Gastroesophageal sphincter (tissue), 3 donors: ENCODE data around the gene TACR1.

Source experiments
- EP300 ChIP-seq: sonication (generic); formaldehyde crosslinking; IDR thresholded peaks from one replicate; pipeline ENCODE4 v1.6.1; 2017; ENCODE audit warnings: antibody characterized with exemption, mild to moderate bottlenecking
- POLR2A ChIP-seq, 2 donors: fragments of 450-650 bp; IDR thresholded peaks; one replicate each; pipeline ENCODE4 v1.6.1; 2017; ENCODE audit warnings: antibody characterized with exemption in 2 of 2, mild to moderate bottlenecking in 2 of 2, moderate library complexity in 1 of 2
- POLR2AphosphoS5 ChIP-seq: sonication (generic); formaldehyde crosslinking; IDR thresholded peaks from one replicate; pipeline ENCODE4 v1.6.1; 2017; ENCODE audit warnings: antibody characterized with exemption
- TF ChIP-seq, protein P1 (sequence below), 4 experiments: fragments of 200-600 bp in 2 of 4; fragments of 450-650 bp in 2 of 4; sonication (generic) in 1 of 4; IDR thresholded peaks; one replicate each; pipeline ENCODE4 v1.5.1; 2017 to 2019; ENCODE audit warnings: antibody characterized with exemption in 4 of 4, mild to moderate bottlenecking in 2 of 4, moderate library complexity in 2 of 4

DNA sequence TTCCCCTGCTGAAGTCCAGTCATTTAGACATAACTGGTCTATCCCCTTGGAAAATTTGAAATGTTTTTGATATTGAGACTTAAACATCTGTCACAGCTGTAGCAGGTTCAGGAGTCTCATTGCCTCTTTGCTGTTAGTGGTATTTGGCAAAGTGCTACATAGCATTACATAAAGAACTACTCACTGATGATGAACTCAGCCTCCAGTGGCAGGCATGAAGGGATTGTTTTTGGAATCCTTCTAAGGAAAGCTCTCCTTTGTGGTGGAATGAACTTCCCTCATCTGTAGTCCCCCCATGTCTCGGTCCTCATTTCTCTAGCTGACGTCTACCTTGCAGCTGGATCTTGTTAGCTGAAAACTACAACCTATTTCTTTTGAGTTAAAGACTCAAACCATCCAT is 111.6 kb downstream of the TACR1 start:
- TF ChIP-seq, protein P1, sequence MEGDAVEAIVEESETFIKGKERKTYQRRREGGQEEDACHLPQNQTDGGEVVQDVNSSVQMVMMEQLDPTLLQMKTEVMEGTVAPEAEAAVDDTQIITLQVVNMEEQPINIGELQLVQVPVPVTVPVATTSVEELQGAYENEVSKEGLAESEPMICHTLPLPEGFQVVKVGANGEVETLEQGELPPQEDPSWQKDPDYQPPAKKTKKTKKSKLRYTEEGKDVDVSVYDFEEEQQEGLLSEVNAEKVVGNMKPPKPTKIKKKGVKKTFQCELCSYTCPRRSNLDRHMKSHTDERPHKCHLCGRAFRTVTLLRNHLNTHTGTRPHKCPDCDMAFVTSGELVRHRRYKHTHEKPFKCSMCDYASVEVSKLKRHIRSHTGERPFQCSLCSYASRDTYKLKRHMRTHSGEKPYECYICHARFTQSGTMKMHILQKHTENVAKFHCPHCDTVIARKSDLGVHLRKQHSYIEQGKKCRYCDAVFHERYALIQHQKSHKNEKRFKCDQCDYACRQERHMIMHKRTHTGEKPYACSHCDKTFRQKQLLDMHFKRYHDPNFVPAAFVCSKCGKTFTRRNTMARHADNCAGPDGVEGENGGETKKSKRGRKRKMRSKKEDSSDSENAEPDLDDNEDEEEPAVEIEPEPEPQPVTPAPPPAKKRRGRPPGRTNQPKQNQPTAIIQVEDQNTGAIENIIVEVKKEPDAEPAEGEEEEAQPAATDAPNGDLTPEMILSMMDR (IDR thresholded peaks at IDR 0.05), result no peak
- TF ChIP-seq POLR2AphosphoS5 (no peak), POLR2A (IDR thresholded peaks at IDR 0.05) (no peak), EP300 (no peak)
